Measurements from ENCODE around the gene SPEN. TPM values are rescaled to one million over a fixed set of nuclear protein-coding genes. Genes with fewer than 3 reads are reported as not detected.
"Not testable (repeated sequence)": the region's sequence is repeated elsewhere in the genome, so short reads cannot be mapped to it uniquely, and the experiment has no call there.

SPEN gene
- total RNA-seq, 3 donors from 2014 or later = 48.7 to 60.3 (median 50.6) TPM

DNA sequence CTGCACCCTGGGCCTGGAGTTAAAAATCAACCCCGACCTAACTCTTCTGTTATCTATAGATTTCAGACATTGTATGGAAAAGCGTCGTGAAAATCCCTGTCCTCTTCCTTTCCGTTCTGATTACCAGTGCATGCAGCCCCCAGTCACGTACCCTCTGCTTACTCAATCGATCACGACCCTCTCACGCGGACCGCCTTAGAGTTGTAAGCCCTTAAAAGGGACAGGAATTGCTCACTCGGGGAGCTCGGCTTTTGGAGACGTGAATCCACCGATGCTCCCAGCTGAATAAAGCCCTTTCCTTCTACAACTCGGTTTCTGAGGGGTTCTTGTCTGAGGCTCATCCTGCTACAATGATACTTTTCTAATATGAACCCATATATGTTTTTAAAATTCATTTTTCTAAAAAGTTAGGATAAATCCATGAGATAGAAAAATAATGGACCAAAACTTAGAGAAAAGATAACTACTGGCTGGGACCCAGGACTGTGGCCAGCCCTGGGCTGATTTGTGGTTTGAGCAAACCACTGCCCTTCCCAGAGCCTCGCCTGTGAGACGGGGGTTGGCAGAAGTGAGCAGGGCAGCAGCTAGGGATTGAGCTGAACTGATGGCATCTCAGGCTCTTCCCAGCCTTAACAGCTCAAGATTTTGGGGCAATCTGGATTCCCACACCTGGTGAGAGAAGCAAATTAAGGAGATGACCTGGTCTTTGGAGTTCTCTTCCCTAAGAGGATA lies 45.1 kb upstream of the SPEN start:
- H3K9me3 ChIP-seq = no peaks in the 10 kb centered on the region
- intact Hi-C loops (cut with DNase I, micrococcal nuclease) = loop anchor here in 1 of 2 donors (10.0 kb wide), 1 partner anchor 192 kb away; no protein-coding TSS in a partner anchor
- no peak overlapping the region for H3K4me3 ChIP-seq
- H3K36me3 ChIP-seq (ENCODE audit: low read depth) = no peaks in the 10 kb centered on the region
- H3K4me1 ChIP-seq (ENCODE audit: low read depth) = peaks cover 26% of the 10 kb centered on the region
- ATAC-seq (no peak), DNase-seq (no peak)
- TF ChIP-seq, protein P1, sequence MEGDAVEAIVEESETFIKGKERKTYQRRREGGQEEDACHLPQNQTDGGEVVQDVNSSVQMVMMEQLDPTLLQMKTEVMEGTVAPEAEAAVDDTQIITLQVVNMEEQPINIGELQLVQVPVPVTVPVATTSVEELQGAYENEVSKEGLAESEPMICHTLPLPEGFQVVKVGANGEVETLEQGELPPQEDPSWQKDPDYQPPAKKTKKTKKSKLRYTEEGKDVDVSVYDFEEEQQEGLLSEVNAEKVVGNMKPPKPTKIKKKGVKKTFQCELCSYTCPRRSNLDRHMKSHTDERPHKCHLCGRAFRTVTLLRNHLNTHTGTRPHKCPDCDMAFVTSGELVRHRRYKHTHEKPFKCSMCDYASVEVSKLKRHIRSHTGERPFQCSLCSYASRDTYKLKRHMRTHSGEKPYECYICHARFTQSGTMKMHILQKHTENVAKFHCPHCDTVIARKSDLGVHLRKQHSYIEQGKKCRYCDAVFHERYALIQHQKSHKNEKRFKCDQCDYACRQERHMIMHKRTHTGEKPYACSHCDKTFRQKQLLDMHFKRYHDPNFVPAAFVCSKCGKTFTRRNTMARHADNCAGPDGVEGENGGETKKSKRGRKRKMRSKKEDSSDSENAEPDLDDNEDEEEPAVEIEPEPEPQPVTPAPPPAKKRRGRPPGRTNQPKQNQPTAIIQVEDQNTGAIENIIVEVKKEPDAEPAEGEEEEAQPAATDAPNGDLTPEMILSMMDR (IDR thresholded peaks at IDR 0.05) = no peak

DNA sequence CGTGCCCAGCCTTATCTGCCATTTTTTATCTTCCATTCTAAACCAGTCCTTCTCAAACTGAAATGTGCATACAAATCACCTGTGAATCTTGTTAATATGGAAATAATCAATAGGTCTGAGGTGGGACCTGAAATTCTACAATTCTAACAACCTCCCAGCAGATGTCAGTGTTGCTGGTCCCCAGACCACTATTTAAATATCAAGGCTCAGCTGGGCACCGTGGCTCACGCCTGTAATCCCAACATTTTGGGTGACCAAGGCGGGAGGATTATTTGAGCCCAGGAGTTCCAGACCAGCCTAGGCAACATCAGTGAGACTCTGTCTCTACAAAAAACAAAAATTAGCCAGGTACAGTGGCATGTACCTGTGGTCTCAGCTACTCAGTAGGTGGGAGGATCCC lies 44.1 kb upstream of the SPEN start:
- ATAC-seq = no peak
- H3K4me1 ChIP-seq (ENCODE audit: low read depth) = peaks cover 22% of the 10 kb centered on the region
- no peak for DNase-seq
- intact Hi-C loops (cut with DNase I, micrococcal nuclease) = loop anchor here in 1 of 2 donors (10.0 kb wide), 1 partner anchor 191 kb away; no protein-coding TSS in a partner anchor
- H3K4me3 ChIP-seq = no peak overlapping the region
- TF ChIP-seq, protein P1 (IDR thresholded peaks at IDR 0.05) = no peak
- H3K9me3 ChIP-seq = no peaks in the 10 kb centered on the region
- H3K36me3 ChIP-seq (ENCODE audit: low read depth) = no peaks in the 10 kb centered on the region

DNA sequence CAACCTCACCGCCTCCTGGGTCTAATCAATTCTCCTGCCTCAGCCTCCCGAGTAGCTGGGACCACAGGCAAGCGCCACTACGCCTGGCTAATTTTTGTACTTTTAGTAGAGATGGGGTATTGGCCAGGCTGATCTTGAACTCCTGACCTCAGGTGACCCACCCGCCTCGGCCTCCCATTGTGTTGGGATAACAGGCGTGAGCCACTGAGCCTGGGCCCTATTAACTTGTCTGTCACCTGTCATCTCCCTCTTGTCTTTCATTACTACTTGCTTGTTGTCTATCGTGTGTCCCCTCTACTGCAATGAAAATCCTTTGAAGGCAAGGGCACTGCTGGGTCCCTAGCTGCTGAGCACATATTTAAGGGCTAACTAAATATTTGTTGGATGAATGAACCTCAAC lies 43.4 kb upstream of the SPEN start:
- TF ChIP-seq, protein P1 (IDR thresholded peaks at IDR 0.05) = no peak
- H3K4me1 ChIP-seq (ENCODE audit: low read depth) = peaks cover 19% of the 10 kb centered on the region
- no peak for ATAC-seq
- no peak for DNase-seq
- no peaks in the 10 kb centered on the region for H3K36me3 ChIP-seq (ENCODE audit: low read depth)
- H3K4me3 ChIP-seq = no peak overlapping the region
- intact Hi-C loops (cut with DNase I, micrococcal nuclease) = loop anchor here in 1 of 2 donors (10.0 kb wide), 1 partner anchor 191 kb away; no protein-coding TSS in a partner anchor
- H3K9me3 ChIP-seq = no peaks in the 10 kb centered on the region

DNA sequence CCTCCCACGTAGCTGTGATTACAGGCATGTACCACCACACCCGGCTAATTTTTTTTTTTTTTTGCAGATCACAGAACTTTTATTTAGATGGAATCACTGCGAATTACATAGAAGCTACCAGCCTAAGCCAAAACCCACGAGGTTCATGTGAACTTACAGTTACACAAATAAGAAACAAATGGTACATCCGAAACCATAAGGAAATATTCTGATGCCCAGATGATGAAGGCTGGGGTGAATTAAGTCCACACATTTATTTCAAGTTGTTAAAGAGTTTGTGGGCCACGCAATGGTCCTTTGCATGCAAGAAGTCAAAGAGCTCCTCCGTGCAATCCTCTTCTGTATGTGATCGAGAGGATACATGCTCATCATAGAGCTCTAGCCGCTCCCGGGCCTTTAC lies 40.4 kb upstream of the SPEN start:
- H3K4me3 ChIP-seq = no peak overlapping the region
- intact Hi-C loops (cut with DNase I, micrococcal nuclease) = loop anchor here in 1 of 2 donors (10.0 kb wide), 1 partner anchor 188 kb away; no protein-coding TSS in a partner anchor
- no peaks in the 10 kb centered on the region for H3K36me3 ChIP-seq (ENCODE audit: low read depth)
- DNase-seq (no peak), ATAC-seq (no peak)
- no peaks in the 10 kb centered on the region for H3K9me3 ChIP-seq
- TF ChIP-seq, protein P1 (IDR thresholded peaks at IDR 0.05) = no peak
- peaks cover 6% of the 10 kb centered on the region for H3K4me1 ChIP-seq (ENCODE audit: low read depth)

DNA sequence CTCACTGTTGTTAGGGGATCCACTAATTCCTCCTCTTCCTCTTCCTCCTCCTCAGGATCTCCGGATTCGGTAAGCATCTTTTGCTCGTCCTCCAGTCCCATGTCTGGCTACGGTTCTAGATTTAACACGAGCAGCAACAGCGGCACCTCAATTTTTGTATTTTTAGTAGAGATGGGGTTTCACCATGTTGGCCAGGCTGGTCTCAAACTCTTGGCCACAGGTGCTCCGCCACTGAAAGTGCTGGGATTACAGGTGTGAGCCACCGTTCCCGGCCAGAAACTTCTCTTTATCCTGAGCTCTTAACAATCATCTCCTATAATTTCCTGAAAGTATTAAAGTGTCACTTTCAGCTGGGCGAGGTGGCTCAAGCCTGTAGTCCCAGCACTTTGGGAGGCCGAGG lies 40.0 kb upstream of the SPEN start, which contains the start of gene UQCRHL:
TSS of gene UQCRHL (minus strand) at position 101 of the 400 bp plus-strand sequence. CDS start at position 101, 0 bp downstream.
- H3K4me3 ChIP-seq; H3K36me3 ChIP-seq (ENCODE audit: low read depth); ATAC-seq; DNase-seq; H3K4me1 ChIP-seq (ENCODE audit: low read depth); H3K9me3 ChIP-seq: not testable (repeated sequence)
- intact Hi-C loops (cut with DNase I, micrococcal nuclease) = loop anchor here in 1 of 2 donors (10.0 kb wide), 1 partner anchor 187 kb away; no protein-coding TSS in a partner anchor

DNA sequence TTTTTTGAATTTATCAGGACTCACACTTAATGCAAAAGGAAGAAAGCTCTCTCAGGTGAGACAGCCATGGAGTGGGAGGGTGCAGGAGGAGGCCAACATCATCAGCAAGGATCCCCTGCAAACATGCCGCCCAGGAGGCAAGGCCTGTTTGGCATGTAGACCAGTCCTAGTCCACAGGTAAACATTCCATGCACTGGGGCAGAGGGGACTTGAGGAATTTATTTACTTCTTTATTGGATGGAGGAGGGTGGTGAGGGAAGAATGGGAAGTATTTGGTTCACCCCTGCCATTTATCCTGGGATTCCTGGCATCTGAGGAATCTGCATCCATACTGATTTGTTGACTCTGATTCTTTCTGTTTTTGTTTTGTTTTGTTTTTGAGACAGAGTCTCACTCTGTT lies 38.6 kb upstream of the SPEN start:
- no peak for ATAC-seq
- no peak for DNase-seq
- H3K4me1 ChIP-seq (ENCODE audit: low read depth) = peaks cover 6% of the 10 kb centered on the region
- H3K36me3 ChIP-seq (ENCODE audit: low read depth) = no peaks in the 10 kb centered on the region
- no peak overlapping the region for H3K4me3 ChIP-seq
- TF ChIP-seq, protein P1 (IDR thresholded peaks at IDR 0.05) = no peak
- intact Hi-C loops (cut with DNase I, micrococcal nuclease) = loop anchor here in 1 of 2 donors (10.0 kb wide), 1 partner anchor 186 kb away; no protein-coding TSS in a partner anchor
- H3K9me3 ChIP-seq = no peaks in the 10 kb centered on the region
